Effector memory CD8-positive, alpha-beta T cell (primary cell): ENCODE results near the gene POP4.

ENCODE experiments used
- ATAC-seq: fragments of 150-1000 bp; cut with Tn5 transposase; replicated peaks from 2 replicates; pipeline ENCODE4 v1.10.0; 2021; ENCODE audit warnings: mild to moderate bottlenecking, moderate library complexity
- DNase-seq, 3 experiments: peaks; one replicate each; pipeline ENCODE4 v3.0.0; 2021
- H3K27ac Mint-ChIP-seq, 2 donors: one replicate each; pipeline ENCODE4 v1.8.0; 2022; ENCODE audit warnings: mild to moderate bottlenecking in 2 of 2, mixed read lengths in 2 of 2, moderate library complexity in 2 of 2
- H3K27me3 Mint-ChIP-seq, 2 donors: one replicate each; pipeline ENCODE4 v1.8.0; 2022; ENCODE audit warnings: mixed read lengths in 2 of 2
- H3K36me3 Mint-ChIP-seq: one replicate; pipeline ENCODE4 v1.8.0; 2022; ENCODE audit warnings: mild to moderate bottlenecking, moderate library complexity, mixed read lengths; ENCODE audit not compliant: insufficient read depth
- H3K4me1 Mint-ChIP-seq, 2 donors: one replicate each; pipeline ENCODE4 v1.8.0; 2022; ENCODE audit warnings: low read depth in 2 of 2, mixed read lengths in 2 of 2
- H3K4me3 Mint-ChIP-seq, 2 donors: one replicate each; pipeline ENCODE4 v1.8.0; 2022; ENCODE audit warnings: mild to moderate bottlenecking in 2 of 2, mixed read lengths in 2 of 2, moderate library complexity in 2 of 2
- H3K9me3 Mint-ChIP-seq, 2 donors: one replicate each; pipeline ENCODE4 v1.8.0; 2022; ENCODE audit warnings: mixed read lengths in 2 of 2

The POP4 gene

GRCh38 chr19:29568036-29569025 is 37.8 kb upstream of the POP4 start:
- peaks cover 0 to 8% of the 10 kb centered on the region in 2 donors for H3K4me1 Mint-ChIP-seq
- H3K4me3 Mint-ChIP-seq, result no peak overlapping the region
- H3K27me3 Mint-ChIP-seq, result peaks cover 28 to 96% of the 10 kb centered on the region in 2 donors
- no peak overlapping the region for H3K27ac Mint-ChIP-seq
- DNase-seq (no peak), ATAC-seq (no peak)
- no peaks in the 10 kb centered on the region for H3K9me3 Mint-ChIP-seq
- no peaks in the 10 kb centered on the region for H3K36me3 Mint-ChIP-seq

GRCh38 chr19:29569038-29569911 is 36.8 kb upstream of the POP4 start:
- Mint-ChIP-seq H3K9me3 (no peaks in the 10 kb centered on the region), H3K4me1 (peaks cover 0 to 8% of the 10 kb centered on the region in 2 donors), H3K27ac (no peak overlapping the region), H3K36me3 (no peaks in the 10 kb centered on the region), H3K27me3 (peaks cover 29 to 96% of the 10 kb centered on the region in 2 donors), H3K4me3 (no peak overlapping the region)
- DNase-seq (no peak), ATAC-seq (no peak)

GRCh38 chr19:29571181-29571580 is 34.9 kb upstream of the POP4 start:
- no peak overlapping the region for H3K4me3 Mint-ChIP-seq
- DNase-seq (no peak), ATAC-seq (no peak)
- peaks cover 37 to 96% of the 10 kb centered on the region in 2 donors for H3K27me3 Mint-ChIP-seq
- H3K27ac Mint-ChIP-seq, result peak overlapping the region in 1 of 2 donors; percentile 53
- H3K9me3 Mint-ChIP-seq, result no peaks in the 10 kb centered on the region
- H3K36me3 Mint-ChIP-seq, result no peaks in the 10 kb centered on the region
- H3K4me1 Mint-ChIP-seq, result peaks cover 0 to 6% of the 10 kb centered on the region in 2 donors

- H3K4me3 Mint-ChIP-seq, result no peak overlapping the region
- ATAC-seq (no peak), DNase-seq (no peak)
- H3K9me3 Mint-ChIP-seq, result no peaks in the 10 kb centered on the region
- peaks cover 44 to 96% of the 10 kb centered on the region in 2 donors for H3K27me3 Mint-ChIP-seq
- H3K4me1 Mint-ChIP-seq, result peaks cover 0 to 4% of the 10 kb centered on the region in 2 donors
- no peaks in the 10 kb centered on the region for H3K36me3 Mint-ChIP-seq
- no peak overlapping the region for H3K27ac Mint-ChIP-seq
These were observed 32.6 kb upstream of the POP4 start for GRCh38 chr19:29573486-29573885.

- no peaks in the 10 kb centered on the region for H3K36me3 Mint-ChIP-seq
- DNase-seq (no peak), ATAC-seq (no peak)
- H3K9me3 Mint-ChIP-seq, result no peaks in the 10 kb centered on the region
- peaks cover 0 to 4% of the 10 kb centered on the region in 2 donors for H3K4me1 Mint-ChIP-seq
- H3K4me3 Mint-ChIP-seq, result no peak overlapping the region
- H3K27ac Mint-ChIP-seq, result no peak overlapping the region
- H3K27me3 Mint-ChIP-seq, result peaks cover 50 to 100% of the 10 kb centered on the region in 2 donors
These were observed 31.6 kb upstream of the POP4 start for GRCh38 chr19:29574510-29574909.

GRCh38 chr19:29576046-29576606 is 30.0 kb upstream of the POP4 start:
- Mint-ChIP-seq H3K9me3 (no peaks in the 10 kb centered on the region), H3K27me3 (peaks cover 57 to 100% of the 10 kb centered on the region in 2 donors), H3K27ac (no peak overlapping the region), H3K4me3 (no peak overlapping the region), H3K36me3 (no peaks in the 10 kb centered on the region), H3K4me1 (peaks cover 0 to 4% of the 10 kb centered on the region in 2 donors)
- DNase-seq, result no peak
- no peak for ATAC-seq

GRCh38 chr19:29576761-29577648 is 29.1 kb upstream of the POP4 start:
- Mint-ChIP-seq H3K27me3 (peaks cover 55 to 96% of the 10 kb centered on the region in 2 donors), H3K4me3 (no peak overlapping the region)
- no peak for ATAC-seq

GRCh38 chr19:29577649-29577963 is 28.5 kb upstream of the POP4 start:
- Mint-ChIP-seq H3K4me1 (peaks cover 0 to 4% of the 10 kb centered on the region in 2 donors), H3K9me3 (no peaks in the 10 kb centered on the region), H3K36me3 (no peaks in the 10 kb centered on the region), H3K27ac (no peak overlapping the region), H3K4me3 (no peak overlapping the region), H3K27me3 (peaks cover 49 to 90% of the 10 kb centered on the region in 2 donors)
- ATAC-seq (no peak), DNase-seq (no peak)

More at GRCh38 chr19:29576761-29577648, 29.1 kb upstream of the POP4 start:
- H3K27ac Mint-ChIP-seq, result no peak overlapping the region
- DNase-seq, result no peak
- no peaks in the 10 kb centered on the region for H3K36me3 Mint-ChIP-seq
- peaks cover 0 to 4% of the 10 kb centered on the region in 2 donors for H3K4me1 Mint-ChIP-seq
- no peaks in the 10 kb centered on the region for H3K9me3 Mint-ChIP-seq

- no peaks in the 10 kb centered on the region for H3K9me3 Mint-ChIP-seq
- H3K4me3 Mint-ChIP-seq, result no peak overlapping the region
- ATAC-seq (no peak), DNase-seq (no peak)
- peaks cover 49 to 82% of the 10 kb centered on the region in 2 donors for H3K27me3 Mint-ChIP-seq
- peaks cover 0 to 4% of the 10 kb centered on the region in 2 donors for H3K4me1 Mint-ChIP-seq
- H3K36me3 Mint-ChIP-seq, result no peaks in the 10 kb centered on the region
- H3K27ac Mint-ChIP-seq, result no peak overlapping the region
These were observed 27.7 kb upstream of the POP4 start for GRCh38 chr19:29578349-29578748.

- DNase-seq (no peak), ATAC-seq (no peak)
- peaks cover 0 to 5% of the 10 kb centered on the region in 2 donors for H3K4me1 Mint-ChIP-seq
- H3K4me3 Mint-ChIP-seq, result no peak overlapping the region
- H3K36me3 Mint-ChIP-seq, result no peaks in the 10 kb centered on the region
- no peaks in the 10 kb centered on the region for H3K9me3 Mint-ChIP-seq
- peaks cover 40 to 72% of the 10 kb centered on the region in 2 donors for H3K27me3 Mint-ChIP-seq
- H3K27ac Mint-ChIP-seq, result no peak overlapping the region
These were observed 26.7 kb upstream of the POP4 start for GRCh38 chr19:29579308-29579910.

GRCh38 chr19:29581398-29581797 is 24.7 kb upstream of the POP4 start:
- Mint-ChIP-seq H3K36me3 (no peaks in the 10 kb centered on the region), H3K9me3 (no peaks in the 10 kb centered on the region), H3K27me3 (peaks cover 28 to 52% of the 10 kb centered on the region in 2 donors), H3K27ac (no peak overlapping the region), H3K4me3 (no peak overlapping the region), H3K4me1 (peaks cover 0 to 1% of the 10 kb centered on the region in 2 donors)
- DNase-seq (no peak), ATAC-seq (no peak)
